ENCODE data around the gene ZNF862.

The ZNF862 gene

DNA sequence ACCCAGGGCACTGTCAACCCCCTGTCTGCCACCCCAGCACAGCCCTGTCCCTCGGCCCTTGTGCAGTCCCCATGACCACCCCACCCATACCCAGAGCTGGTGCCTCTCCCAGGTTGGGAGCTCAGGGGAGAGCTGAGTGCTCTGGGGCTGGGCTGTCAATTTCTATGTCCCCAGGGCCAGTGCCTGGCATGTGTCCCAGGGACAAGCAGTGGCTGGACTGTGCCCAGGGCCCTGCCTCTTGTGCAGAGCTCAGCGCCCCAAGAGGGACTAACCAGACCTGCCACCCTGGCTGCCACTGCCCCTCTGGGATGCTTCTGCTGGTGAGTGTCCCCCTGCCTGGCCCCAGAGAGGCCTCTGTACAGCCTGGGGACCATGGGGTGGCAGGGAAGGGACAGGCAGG, 29.0 kb upstream of the ZNF862 start:
- in situ Hi-C loops (cut with HindIII; ENCODE audit: low sequenced_read_pairs): no loop called here

- in situ Hi-C loops (cut with HindIII; ENCODE audit: low sequenced_read_pairs): no loop called here
Observed at GRCh38 chr7:149811221-149811620, 27.0 kb upstream of the ZNF862 start.

GRCh38 chr7:149811831-149812490, 26.2 kb upstream of the ZNF862 start:
- in situ Hi-C loops (cut with HindIII; ENCODE audit: low sequenced_read_pairs): no loop called here

- in situ Hi-C loops (cut with HindIII; ENCODE audit: low sequenced_read_pairs): no loop called here
Observed at GRCh38 chr7:149813254-149814035, 24.7 kb upstream of the ZNF862 start.

GRCh38 chr7:149814494-149814893, 23.7 kb upstream of the ZNF862 start:
- in situ Hi-C loops (cut with HindIII; ENCODE audit: low sequenced_read_pairs): no loop called here

GRCh38 chr7:149815121-149815520, 23.1 kb upstream of the ZNF862 start:
- in situ Hi-C loops (cut with HindIII; ENCODE audit: low sequenced_read_pairs): no loop called here

DNA sequence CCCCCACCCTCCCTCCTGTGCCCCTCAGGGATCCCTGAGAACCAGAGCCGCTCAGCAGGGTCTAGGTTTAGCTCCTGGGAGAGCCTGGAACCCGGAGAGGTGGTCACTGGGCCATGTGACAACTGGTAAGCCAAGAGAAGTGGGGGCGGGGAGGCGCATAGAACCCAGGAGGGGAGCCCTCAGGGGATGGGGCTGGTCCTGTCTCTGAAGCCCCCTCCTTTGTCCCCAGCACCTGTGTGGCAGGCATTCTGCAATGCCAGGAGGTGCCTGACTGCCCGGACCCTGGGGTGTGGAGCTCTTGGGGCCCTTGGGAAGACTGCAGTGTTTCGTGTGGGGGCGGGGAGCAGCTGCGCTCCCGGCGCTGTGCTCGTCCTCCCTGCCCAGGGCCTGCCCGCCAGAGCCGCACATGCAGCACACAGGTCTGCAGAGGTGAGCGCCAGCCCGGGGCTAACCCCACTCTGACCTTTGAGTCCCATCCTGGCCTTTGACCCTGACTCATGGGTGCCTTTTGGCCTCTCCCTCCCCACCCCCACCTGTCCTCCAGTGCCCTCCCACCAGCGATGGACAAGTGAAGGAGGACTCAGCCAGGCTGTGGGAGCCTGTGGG, 22.4 kb upstream of the ZNF862 start:
- in situ Hi-C loops (cut with HindIII; ENCODE audit: low sequenced_read_pairs): no loop called here

DNA sequence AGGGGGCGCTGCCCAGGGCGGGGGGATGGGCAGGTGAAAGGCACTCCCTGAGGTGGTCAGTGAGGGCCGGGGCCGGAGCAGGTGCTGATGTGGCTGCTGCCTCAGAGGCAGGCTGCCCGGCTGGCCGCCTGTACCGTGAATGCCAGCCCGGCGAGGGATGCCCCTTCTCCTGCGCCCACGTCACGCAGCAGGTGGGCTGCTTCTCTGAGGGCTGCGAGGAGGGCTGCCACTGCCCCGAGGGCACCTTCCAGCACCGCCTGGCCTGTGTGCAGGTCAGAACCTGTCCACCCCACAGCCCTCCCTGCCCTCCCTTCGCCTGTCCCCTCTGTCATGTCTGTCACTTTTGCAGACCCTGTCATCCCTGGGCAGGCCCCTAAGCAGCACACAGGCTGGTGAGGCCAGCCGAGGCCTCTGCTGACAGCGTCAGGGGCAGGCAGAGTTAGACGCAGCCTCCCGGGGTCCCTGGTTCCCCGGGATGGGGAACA, 21.9 kb upstream of the ZNF862 start:
- in situ Hi-C loops (cut with HindIII; ENCODE audit: low sequenced_read_pairs): no loop called here

DNA sequence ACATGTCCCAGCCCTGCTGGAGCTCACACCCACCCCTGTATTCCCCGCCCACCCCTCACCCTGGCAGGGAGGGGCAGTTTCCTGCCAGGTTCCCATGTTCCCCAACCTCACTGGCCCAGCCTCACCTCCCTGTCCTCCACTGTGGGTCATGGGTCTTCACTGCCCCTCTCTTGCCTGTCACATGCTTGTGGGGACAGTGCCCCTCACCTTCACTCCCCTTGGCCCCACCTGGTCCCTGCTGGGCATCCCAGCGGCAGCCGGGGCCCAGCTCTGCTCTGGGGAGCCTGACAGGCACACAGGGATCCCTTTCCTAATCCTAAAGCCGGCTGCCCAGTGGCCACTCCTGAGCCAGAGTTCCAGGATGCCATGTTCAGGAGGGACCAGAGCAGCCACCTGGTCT, 21.4 kb upstream of the ZNF862 start:
- in situ Hi-C loops (cut with HindIII; ENCODE audit: low sequenced_read_pairs): no loop called here

DNA sequence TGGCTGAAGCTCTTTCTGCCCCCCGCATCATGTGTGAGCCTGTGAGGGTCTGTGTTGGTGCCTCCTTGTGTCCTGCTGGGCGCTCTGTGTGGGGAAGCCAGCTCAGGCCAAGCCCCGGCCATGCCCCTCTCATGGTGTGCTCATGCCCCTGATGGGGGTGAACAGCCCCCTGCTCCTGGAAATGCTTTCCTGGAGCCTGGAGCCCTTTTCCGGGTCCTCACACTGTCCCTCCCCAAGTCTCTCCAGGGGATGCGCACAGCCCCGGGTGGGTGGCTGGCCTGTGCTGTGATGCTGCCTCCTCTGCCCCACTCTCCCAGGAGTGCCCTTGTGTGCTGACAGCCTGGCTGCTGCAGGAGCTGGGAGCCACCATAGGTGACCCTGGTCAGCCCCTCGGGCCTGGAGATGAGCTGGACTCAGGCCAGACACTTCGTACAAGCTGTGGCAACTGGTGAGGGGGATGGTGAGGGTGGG, 20.8 kb upstream of the ZNF862 start:
- in situ Hi-C loops (cut with HindIII; ENCODE audit: low sequenced_read_pairs): no loop called here

- in situ Hi-C loops (cut with HindIII; ENCODE audit: low sequenced_read_pairs): no loop called here
Observed at GRCh38 chr7:149817836-149818535, 20.2 kb upstream of the ZNF862 start.

DNA sequence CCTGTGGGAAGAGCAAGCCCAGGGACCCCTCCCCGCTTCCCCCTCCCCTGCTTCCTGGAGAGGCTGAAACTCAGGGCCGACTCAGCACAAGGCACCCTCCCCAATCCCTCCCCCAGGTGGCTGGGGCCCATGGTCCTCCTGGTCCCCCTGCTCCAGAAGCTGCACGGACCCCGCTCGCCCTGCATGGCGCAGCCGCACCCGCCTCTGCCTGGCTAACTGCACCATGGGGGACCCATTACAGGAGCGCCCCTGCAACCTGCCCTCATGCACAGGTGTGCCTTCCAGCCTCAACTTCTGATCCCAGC, 19.7 kb upstream of the ZNF862 start:
- in situ Hi-C loops (cut with HindIII; ENCODE audit: low sequenced_read_pairs): no loop called here

- in situ Hi-C loops (cut with HindIII; ENCODE audit: low sequenced_read_pairs): no loop called here
Observed at GRCh38 chr7:149819141-149819960, 18.8 kb upstream of the ZNF862 start.

GRCh38 chr7:149819961-149820340, 18.2 kb upstream of the ZNF862 start:
- in situ Hi-C loops (cut with HindIII; ENCODE audit: low sequenced_read_pairs): no loop called here

- in situ Hi-C loops (cut with HindIII; ENCODE audit: low sequenced_read_pairs): no loop called here
Observed at GRCh38 chr7:149820622-149821190, 17.5 kb upstream of the ZNF862 start.

GRCh38 chr7:149821191-149822148, 16.7 kb upstream of the ZNF862 start:
- in situ Hi-C loops (cut with HindIII; ENCODE audit: low sequenced_read_pairs): no loop called here

- in situ Hi-C loops (cut with HindIII; ENCODE audit: low sequenced_read_pairs): no loop called here
Observed at GRCh38 chr7:149822353-149822943, 15.7 kb upstream of the ZNF862 start.

- in situ Hi-C loops (cut with HindIII; ENCODE audit: low sequenced_read_pairs): no loop called here
Observed at GRCh38 chr7:149823191-149823630, 15.0 kb upstream of the ZNF862 start.
